Activated T-helper 1 cell treated with Interleukin-2 at 50 U/mL for 16 hours (primary cell): ENCODE data around the gene VILL.

Experiments used
- DNase-seq: peaks from one replicate; pipeline ENCODE4 v3.0.0-alpha.2; 2020; ENCODE audit warnings: low read depth

Gene VILL

GRCh38 chr3:37990527-37990926 lies at the start of gene VILL:
Gene VILL (plus strand): TSS chr3:37990786. CDS start chr3:37993673, 2,887 bp downstream.
- DNase-seq: no peak

- no peak for DNase-seq
These were observed 48.7 kb upstream of the VILL start for GRCh38 chr3:37941608-37942508.

GRCh38 chr3:37942646-37943045 lies 47.9 kb upstream of the VILL start:
- DNase-seq: no peak

GRCh38 chr3:37943126-37943525 lies 47.5 kb upstream of the VILL start:
- no peak for DNase-seq

- no peak for DNase-seq
These were observed 46.8 kb upstream of the VILL start for GRCh38 chr3:37943631-37944314.

GRCh38 chr3:37944391-37944842 lies 46.2 kb upstream of the VILL start:
- DNase-seq: no peak

GRCh38 chr3:37945156-37945806 lies 45.3 kb upstream of the VILL start:
- no peak for DNase-seq

- DNase-seq: no peak
These were observed 44.6 kb upstream of the VILL start for GRCh38 chr3:37945807-37946530.

- DNase-seq: no peak
These were observed 44.1 kb upstream of the VILL start for GRCh38 chr3:37946531-37946889.

GRCh38 chr3:37949866-37950265 lies 40.7 kb upstream of the VILL start:
- DNase-seq: no peak

GRCh38 chr3:37952564-37952963 lies 38.0 kb upstream of the VILL start:
- DNase-seq: no peak

- DNase-seq: no peak
These were observed 37.4 kb upstream of the VILL start for GRCh38 chr3:37953226-37953625.

GRCh38 chr3:37953707-37954394 lies 36.7 kb upstream of the VILL start:
- no peak for DNase-seq

GRCh38 chr3:37954881-37955280 lies 35.7 kb upstream of the VILL start:
- DNase-seq: no peak

- no peak for DNase-seq
These were observed 34.5 kb upstream of the VILL start for GRCh38 chr3:37955918-37956707.

- no peak for DNase-seq
These were observed 33.7 kb upstream of the VILL start for GRCh38 chr3:37956723-37957538.

- no peak for DNase-seq
These were observed 33.0 kb upstream of the VILL start for GRCh38 chr3:37957539-37957936.

- DNase-seq: no peak
These were observed 28.8 kb upstream of the VILL start for GRCh38 chr3:37961622-37962431.

GRCh38 chr3:37963016-37963415 lies 27.6 kb upstream of the VILL start:
- DNase-seq: no peak
